ENCODE data around the gene TLE4.
"Not testable (repeated sequence)": the region's sequence is repeated elsewhere in the genome, so short reads cannot be mapped to it uniquely, and the experiment has no call there.

TLE4 gene

GRCh38 chr9:79639354-79639753 is 67.6 kb downstream of the TLE4 start:
- DNase-seq = no peak

DNA sequence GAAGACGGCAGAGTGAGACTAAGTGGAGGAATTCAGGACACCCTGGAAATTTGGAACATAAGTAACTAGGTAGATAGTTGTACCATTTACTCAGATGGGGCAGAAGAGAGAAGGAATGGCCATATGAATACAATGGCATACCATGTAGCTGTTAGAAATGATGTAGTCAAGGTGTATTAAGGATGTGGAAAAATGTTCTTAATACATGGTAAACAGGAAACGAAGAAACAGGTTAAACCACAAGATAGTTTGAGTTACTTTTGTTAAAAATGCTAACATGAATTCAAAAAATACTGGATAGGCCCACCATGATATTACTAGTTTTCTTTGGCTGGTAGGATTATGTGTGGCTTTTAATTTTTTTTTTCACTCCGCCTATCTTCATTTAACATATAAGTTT is 68.3 kb downstream of the TLE4 start:
- DNase-seq = not testable (repeated sequence)

- DNase-seq = no peak
These were observed 69.3 kb downstream of the TLE4 start for GRCh38 chr9:79641070-79641469.

GRCh38 chr9:79642671-79643070 is 70.9 kb downstream of the TLE4 start:
- DNase-seq = no peak

DNA sequence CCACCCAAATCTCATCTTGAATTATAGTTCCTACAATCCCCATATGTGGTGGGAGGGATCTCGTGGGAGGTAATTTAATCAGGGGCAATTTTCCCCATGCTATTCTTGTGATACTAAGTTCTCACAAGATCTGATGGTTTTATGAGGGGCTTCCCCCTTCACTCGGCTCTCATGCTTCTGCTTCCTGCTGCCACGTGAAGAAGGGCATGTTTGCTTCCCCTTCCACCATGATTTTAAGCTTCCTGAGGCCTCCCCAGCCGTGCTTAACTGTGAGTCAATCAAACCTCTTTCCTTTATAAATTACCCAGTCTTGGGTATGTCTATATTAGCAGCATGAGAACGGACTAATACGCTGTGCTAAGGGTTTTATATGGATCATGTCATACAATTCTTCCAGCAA is 72.3 kb downstream of the TLE4 start:
- no peak for DNase-seq

- no peak for DNase-seq
These were observed 72.8 kb downstream of the TLE4 start for GRCh38 chr9:79644601-79645000.

DNA sequence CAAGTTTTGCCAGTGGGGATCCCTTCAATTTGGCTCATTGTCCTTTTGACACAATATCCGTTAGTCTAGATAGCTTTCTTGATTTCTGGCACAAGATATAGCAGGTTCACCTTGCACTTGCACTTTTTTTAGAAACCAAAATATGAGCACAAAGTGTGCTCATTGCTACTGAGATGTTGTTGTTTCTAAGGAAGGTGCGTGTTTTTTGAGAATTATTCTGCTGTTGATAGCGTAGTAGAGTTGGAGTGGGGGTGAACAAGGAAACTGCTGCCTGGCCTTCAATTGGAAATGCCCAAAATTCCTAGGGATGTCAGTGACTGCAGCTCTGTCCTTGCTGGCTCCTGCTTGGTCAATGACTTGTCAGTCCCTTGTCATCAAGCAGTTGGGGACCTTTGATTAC is 73.3 kb downstream of the TLE4 start:
- DNase-seq = no peak

- DNase-seq = no peak
These were observed 74.3 kb downstream of the TLE4 start for GRCh38 chr9:79646096-79646495.

GRCh38 chr9:79651251-79651795 is 79.6 kb downstream of the TLE4 start:
- no peak for DNase-seq

DNA sequence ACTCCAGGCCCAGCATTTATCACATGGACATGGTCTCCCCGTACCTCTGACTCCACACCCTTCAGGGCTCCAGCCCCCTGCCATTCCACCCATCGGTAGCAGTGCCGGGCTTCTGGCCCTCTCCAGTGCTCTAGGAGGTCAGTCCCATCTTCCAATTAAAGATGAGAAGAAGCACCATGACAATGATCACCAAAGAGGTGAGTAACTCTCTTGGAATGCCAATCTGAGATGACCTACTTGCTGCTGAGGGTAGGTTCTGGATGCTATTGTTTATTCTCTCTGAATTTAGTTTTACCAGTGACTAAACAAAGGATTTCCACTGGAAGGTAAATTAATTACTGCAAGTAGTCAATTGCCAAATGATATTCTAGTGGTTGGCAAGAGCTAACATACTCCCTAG is 80.8 kb downstream of the TLE4 start:
- no peak for DNase-seq

DNA sequence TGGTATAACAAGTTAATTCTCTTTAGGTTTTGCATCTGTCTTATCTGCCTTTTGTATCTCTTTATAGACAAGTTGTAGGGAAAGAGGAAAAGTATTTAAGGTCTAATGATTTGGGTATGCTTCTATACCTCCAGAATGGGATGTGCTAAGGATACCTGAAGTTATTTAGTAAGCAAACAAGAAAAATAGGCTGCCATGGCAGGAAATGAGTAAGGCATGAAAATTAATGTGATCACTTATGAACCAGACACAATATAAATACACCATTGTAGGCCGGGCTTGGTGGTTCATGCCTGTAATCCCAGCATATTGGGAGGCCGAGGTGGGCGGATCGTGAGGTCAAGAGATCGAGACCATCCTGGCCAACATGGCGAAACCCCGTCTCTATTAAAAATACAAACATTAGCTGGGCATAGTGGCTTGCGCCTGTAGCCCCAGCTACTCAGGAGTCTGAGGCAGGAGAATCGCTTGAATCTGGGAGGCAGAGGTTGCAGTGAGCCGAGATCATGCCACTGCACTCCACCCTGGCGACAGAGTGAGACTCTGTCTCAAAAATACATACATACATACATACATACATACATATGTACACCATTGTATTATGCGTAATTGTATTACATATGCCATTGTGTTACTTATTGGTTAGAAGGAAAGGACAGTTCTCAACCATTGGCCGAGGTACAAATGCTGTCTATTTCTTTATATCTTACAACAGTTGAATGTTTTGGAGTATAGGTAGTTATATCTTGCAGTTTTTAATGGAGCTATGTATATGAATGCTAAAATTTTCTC is 83.0 kb downstream of the TLE4 start:
- DNase-seq = not testable (repeated sequence)

DNA sequence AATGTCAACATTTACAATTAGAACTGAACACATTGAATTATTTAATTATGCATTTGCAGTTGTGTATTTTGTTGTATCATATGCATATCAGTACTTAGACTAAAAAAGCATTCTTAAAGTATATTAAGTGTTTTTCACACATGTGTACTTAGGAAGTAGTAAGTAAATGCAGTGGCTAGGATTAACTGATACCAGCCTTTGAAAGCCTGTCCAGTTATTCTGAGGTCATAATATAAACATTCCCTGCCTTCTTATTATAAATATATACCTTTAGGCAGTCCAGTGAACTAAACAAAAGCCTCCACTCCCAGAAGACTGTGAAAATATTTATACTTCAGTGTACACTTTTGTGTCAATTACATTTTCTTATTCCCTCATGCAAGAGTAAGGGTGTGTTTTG is 83.8 kb downstream of the TLE4 start:
- no peak for DNase-seq

GRCh38 chr9:79656169-79656568 is 84.4 kb downstream of the TLE4 start:
- no peak for DNase-seq

DNA sequence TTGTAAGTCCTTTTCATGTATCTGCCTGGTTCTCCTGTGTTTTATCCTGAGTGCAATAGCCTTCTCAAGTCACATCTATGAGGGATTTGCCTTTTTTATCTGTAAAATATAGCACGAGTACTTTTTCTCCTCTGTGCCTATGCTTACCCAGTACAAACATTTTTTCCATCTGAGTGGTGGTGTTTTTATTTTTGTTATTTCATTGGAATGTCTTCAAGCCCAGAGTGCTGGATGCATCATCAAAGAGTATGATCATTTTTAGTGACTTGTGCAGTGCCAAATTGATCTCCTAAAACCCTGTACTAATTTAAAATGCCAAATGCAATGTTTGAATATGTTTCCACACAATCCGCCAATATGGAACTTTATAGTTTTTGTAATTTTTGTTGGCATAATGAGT is 86.1 kb downstream of the TLE4 start:
- no peak for DNase-seq

GRCh38 chr9:79658926-79659325 is 87.2 kb downstream of the TLE4 start:
- DNase-seq = no peak

DNA sequence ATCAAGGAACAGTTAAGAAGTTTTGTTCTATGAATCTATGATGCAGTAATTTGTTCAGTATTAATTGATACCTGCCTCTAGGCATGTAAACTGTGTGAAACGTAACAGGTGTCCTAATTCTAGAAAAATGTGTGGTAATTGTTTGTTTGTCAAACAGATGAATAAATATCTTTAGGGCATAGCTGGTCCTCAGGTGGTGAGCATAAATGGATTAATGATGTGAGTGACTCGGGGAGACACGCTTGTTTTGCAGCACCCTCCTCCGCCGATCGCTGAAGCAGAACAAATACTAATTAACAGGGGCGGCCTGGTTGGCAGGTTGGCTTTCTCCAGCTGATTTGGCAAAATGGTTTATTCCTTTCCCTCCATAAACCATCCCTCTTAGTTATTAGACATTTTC is 88.8 kb downstream of the TLE4 start:
- DNase-seq = peak; percentile 17

GRCh38 chr9:79661279-79661678 is 89.5 kb downstream of the TLE4 start:
- no peak for DNase-seq

GRCh38 chr9:79661886-79662536 is 90.2 kb downstream of the TLE4 start:
- no peak for DNase-seq

- DNase-seq = peak; percentile 30
These were observed 90.8 kb downstream of the TLE4 start for GRCh38 chr9:79662537-79662956.

GRCh38 chr9:79663300-79663699 is 91.5 kb downstream of the TLE4 start:
- DNase-seq = no peak

DNA sequence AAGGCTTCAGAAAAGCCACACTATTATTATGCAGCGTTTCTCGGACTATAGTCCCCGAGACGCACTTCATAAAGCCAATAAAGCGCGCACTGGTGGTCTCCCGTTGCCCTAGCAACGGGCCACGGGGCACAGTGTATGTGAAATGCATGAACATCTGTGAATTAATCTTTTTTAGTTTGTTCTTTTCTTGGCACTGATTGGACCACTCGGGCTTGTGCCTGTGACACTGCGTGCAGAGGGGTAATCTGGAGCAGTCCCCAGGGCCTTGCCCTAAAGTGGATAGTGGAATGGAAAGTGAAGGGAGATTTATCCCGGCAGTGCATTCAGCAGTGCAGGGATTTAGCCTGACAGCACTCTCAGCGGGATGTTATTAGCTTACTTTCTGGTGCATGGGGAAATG is 92.1 kb downstream of the TLE4 start:
- DNase-seq = no peak

DNA sequence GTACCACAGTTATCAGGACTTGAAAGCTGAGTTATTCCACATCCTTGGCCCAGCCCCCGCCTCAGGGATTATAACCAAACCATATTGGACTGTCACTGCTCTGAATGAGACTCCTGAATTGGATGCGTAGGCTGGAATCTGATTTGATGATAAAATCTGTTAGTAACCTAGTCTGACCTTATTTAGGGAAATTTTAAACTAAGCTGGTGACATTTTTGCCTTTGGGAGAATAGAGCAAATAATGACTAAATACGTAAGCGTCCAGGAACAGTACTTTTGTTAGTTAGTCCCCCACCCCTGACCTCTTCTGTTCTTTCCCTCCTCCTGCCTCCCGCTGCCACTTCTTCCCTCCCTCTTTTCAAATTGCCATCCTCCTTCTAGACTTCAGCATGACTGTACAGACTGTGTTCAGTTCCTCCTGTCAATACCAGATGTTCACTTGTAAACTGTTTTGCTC is 92.6 kb downstream of the TLE4 start:
- no peak for DNase-seq

- DNase-seq = peak; percentile 73
These were observed 93.6 kb downstream of the TLE4 start for GRCh38 chr9:79665369-79665768.

GRCh38 chr9:79665931-79666330 is 94.2 kb downstream of the TLE4 start:
- no peak for DNase-seq
